CD8-positive, alpha-beta memory T cell (primary cell): ENCODE data around the gene IL21R. TPM values are rescaled to one million over a fixed set of nuclear protein-coding genes. Genes with fewer than 3 reads are reported as not detected.

ENCODE experiments used
- CTCF ChIA-PET: fragments of 350-600 bp; sonication (Branson Sonifier 250); formaldehyde crosslinking; loops from one replicate; lab custom pipeline; 2021; ENCODE audit warnings: antibody characterized with exemption; lab: Charles Lee
- POLR2A ChIA-PET: fragments of 350-600 bp; sonication (Branson Sonifier 250); formaldehyde crosslinking; loops from one replicate; lab custom pipeline; 2021; ENCODE audit warnings: antibody characterized with exemption; lab: Charles Lee
- DNase-seq, 5 donors: peaks; one replicate each; pipeline versions ENCODE4 v3.0.0 to v3.0.0-alpha.2; 2020 to 2022; ENCODE audit warnings: mixed read lengths in 1 of 5
- H3K27ac ChIP-seq: one replicate; pipeline ENCODE4 v1.7.0; 2013; ENCODE audit warnings: low read depth, mild to moderate bottlenecking, low read length, moderate library complexity
- H3K27me3 ChIP-seq: 2 replicates; pipeline ENCODE4 v1.7.0; 2013; ENCODE audit warnings: low read length, mild to moderate bottlenecking; ENCODE audit not compliant: insufficient read depth, poor library complexity, severe bottlenecking
- H3K36me3 ChIP-seq: 2 replicates; pipeline ENCODE4 v1.7.0; 2013; ENCODE audit warnings: mild to moderate bottlenecking, low read length, moderate library complexity; ENCODE audit not compliant: insufficient read depth
- H3K4me1 ChIP-seq: 2 replicates; pipeline ENCODE4 v1.7.0; 2013; ENCODE audit warnings: mild to moderate bottlenecking, low read length, moderate library complexity; ENCODE audit not compliant: insufficient read depth
- H3K4me3 ChIP-seq: 2 replicates; pipeline ENCODE4 v1.7.0; 2013; ENCODE audit warnings: mild to moderate bottlenecking, low read length
- H3K9me3 ChIP-seq: 2 replicates; pipeline ENCODE4 v1.7.0; 2013; ENCODE audit warnings: mild to moderate bottlenecking, low read length
- H3K27ac Mint-ChIP-seq, 8 donors: one replicate each; pipeline ENCODE4 v1.8.0; 2020 to 2021; ENCODE audit warnings: mixed read lengths in 8 of 8, mild to moderate bottlenecking in 6 of 8, inconsistent platforms in 3 of 8, moderate library complexity in 3 of 8
- H3K27me3 Mint-ChIP-seq, 2 donors: one replicate each; pipeline ENCODE4 v1.8.0; 2020 to 2021; ENCODE audit warnings: mixed read lengths in 2 of 2, mild to moderate bottlenecking in 1 of 2, moderate library complexity in 1 of 2
- H3K36me3 Mint-ChIP-seq, 3 donors: one replicate each; pipeline ENCODE4 v1.8.0; 2020 to 2021; ENCODE audit warnings: mixed read lengths in 3 of 3, inconsistent platforms in 1 of 3, mild to moderate bottlenecking in 1 of 3
- H3K4me1 Mint-ChIP-seq, 3 donors: one replicate each; pipeline ENCODE4 v1.8.0; 2020 to 2021; ENCODE audit warnings: mixed read lengths in 3 of 3, inconsistent platforms in 1 of 3, mild to moderate bottlenecking in 1 of 3
- H3K4me3 Mint-ChIP-seq, 7 donors: one replicate each; pipeline ENCODE4 v1.8.0; 2020 to 2021; ENCODE audit warnings: mixed read lengths in 7 of 7, mild to moderate bottlenecking in 6 of 7, moderate library complexity in 4 of 7, inconsistent platforms in 2 of 7
- H3K9me3 Mint-ChIP-seq, 5 donors: one replicate each; pipeline ENCODE4 v1.8.0; 2020 to 2022; ENCODE audit warnings: mixed read lengths in 5 of 5, mild to moderate bottlenecking in 3 of 5, moderate library complexity in 2 of 5, inconsistent platforms in 1 of 5
- polyA plus RNA-seq: library from polyadenylated mRNA; unstranded; fragments of 300-500 nt; fragmentation: Illumina TruSeq; gene quantifications from one replicate; pipeline ENCODE4 v1.2.3, GENCODE V29; 2021
- total RNA-seq, 2 experiments: library from RNA; stranded (reverse); gene quantifications; one replicate each; pipeline ENCODE4 v1.2.3, GENCODE V29; 2021

Gene IL21R
- total and polyA plus RNA-seq, 3 experiments from 2014 or later, result 53.7 to 84.5 (median 80.5) TPM

GRCh38 chr16:27403601-27403992, 1.6 kb downstream of the IL21R start:
- Mint-ChIP-seq H3K27ac (peak overlapping the region; percentile 92 to 100 (median 100)), H3K4me3 (peak overlapping the region; percentile 94 to 100 (median 99)), H3K36me3 (peaks cover 0 to 41% (median 8%) of the 10 kb centered on the region in 3 donors), H3K27me3 (peaks cover 0 to 13% of the 10 kb centered on the region in 2 donors), H3K9me3 (no peaks in the 10 kb centered on the region), H3K4me1 (peaks cover 79 to 92% (median 83%) of the 10 kb centered on the region in 3 donors)
- ChIA-PET CTCF (interaction anchor here (1.1 to 5.1 kb wide), 8 partner anchors 25 to 224 kb away, joined by 3 to 23 read pairs (median 6); no protein-coding TSS in a partner anchor), POLR2A (interaction anchor here (0.5 to 4.8 kb wide), 5 partner anchors 23 to 197 kb away, joined by 3 to 33 read pairs (median 5); no protein-coding TSS in a partner anchor)
- no peaks in the 10 kb centered on the region for H3K9me3 ChIP-seq
- peaks cover 65% of the 10 kb centered on the region for H3K4me1 ChIP-seq
- no peak for DNase-seq
- H3K27me3 ChIP-seq, result no peaks in the 10 kb centered on the region
- H3K36me3 ChIP-seq, result no peaks in the 10 kb centered on the region
- peak overlapping the region; percentile 98 for H3K4me3 ChIP-seq
- peak overlapping the region; percentile 92 for H3K27ac ChIP-seq

GRCh38 chr16:27404163-27404823, 2.3 kb downstream of the IL21R start:
- ChIA-PET POLR2A (interaction anchor here (1.3 to 4.8 kb wide), 4 partner anchors 22 to 44 kb away, joined by 3 to 33 read pairs (median 8); no protein-coding TSS in a partner anchor), CTCF (interaction anchor here (0.7 to 5.1 kb wide), 14 partner anchors 13 to 224 kb away, joined by 3 to 23 read pairs (median 3); no protein-coding TSS in a partner anchor)
- H3K4me3 ChIP-seq, result peak overlapping the region; percentile 98
- peak in 2 of 5 donors; percentile 17 for DNase-seq
- H3K36me3 ChIP-seq, result no peaks in the 10 kb centered on the region
- H3K9me3 ChIP-seq, result no peaks in the 10 kb centered on the region
- peak overlapping the region; percentile 92 to 100 (median 100) for H3K27ac Mint-ChIP-seq
- H3K27ac ChIP-seq, result peak overlapping the region; percentile 92
- H3K4me3 Mint-ChIP-seq, result peak overlapping the region; percentile 94 to 100 (median 99)
- peaks cover 80 to 91% (median 89%) of the 10 kb centered on the region in 3 donors for H3K4me1 Mint-ChIP-seq
- no peaks in the 10 kb centered on the region for H3K9me3 Mint-ChIP-seq
- peaks cover 69% of the 10 kb centered on the region for H3K4me1 ChIP-seq
- peaks cover 0 to 45% (median 8%) of the 10 kb centered on the region in 3 donors for H3K36me3 Mint-ChIP-seq
- H3K27me3 Mint-ChIP-seq, result peaks cover 0 to 13% of the 10 kb centered on the region in 2 donors
- H3K27me3 ChIP-seq, result no peaks in the 10 kb centered on the region

- Histone ChIP-seq H3K27me3 (no peaks in the 10 kb centered on the region), H3K4me1 (peaks cover 67% of the 10 kb centered on the region), H3K4me3 (peak overlapping the region; percentile 37), H3K9me3 (no peaks in the 10 kb centered on the region), H3K36me3 (no peaks in the 10 kb centered on the region), H3K27ac (no peak overlapping the region)
- POLR2A ChIA-PET, result interaction anchor here (0.9 to 4.8 kb wide), 6 partner anchors 16 to 171 kb away, joined by 3 to 33 read pairs (median 6); no protein-coding TSS in a partner anchor
- Mint-ChIP-seq H3K36me3 (peaks cover 5 to 56% (median 12%) of the 10 kb centered on the region in 3 donors), H3K4me3 (peak overlapping the region; percentile 94 to 100 (median 99)), H3K27me3 (peaks cover 0 to 13% of the 10 kb centered on the region in 2 donors), H3K27ac (peak overlapping the region; percentile 91 to 100 (median 100)), H3K4me1 (peaks cover 83 to 94% (median 91%) of the 10 kb centered on the region in 3 donors), H3K9me3 (no peaks in the 10 kb centered on the region)
- CTCF ChIA-PET, result interaction anchor here (1.0 to 5.1 kb wide), 10 partner anchors 11 to 226 kb away, joined by 3 to 23 read pairs (median 4); no protein-coding TSS in a partner anchor
- peak in 4 of 5 donors; percentile 24 to 63 (median 31) for DNase-seq
Measured at GRCh38 chr16:27405546-27406451, 3.8 kb downstream of the IL21R start.

- Histone ChIP-seq H3K36me3 (no peaks in the 10 kb centered on the region), H3K4me1 (peaks cover 61% of the 10 kb centered on the region), H3K27me3 (no peaks in the 10 kb centered on the region), H3K4me3 (peak overlapping the region; percentile 37), H3K9me3 (no peaks in the 10 kb centered on the region), H3K27ac (peak overlapping the region; percentile 19)
- ChIA-PET POLR2A (interaction anchor here (1.5 to 4.8 kb wide), 3 partner anchors 15 to 42 kb away, joined by 3 to 33 read pairs (median 12); no protein-coding TSS in a partner anchor), CTCF (interaction anchor here (0.6 to 5.1 kb wide), 11 partner anchors 27 to 227 kb away, joined by 3 to 23 read pairs (median 4); no protein-coding TSS in a partner anchor)
- H3K4me1 Mint-ChIP-seq, result peaks cover 81 to 93% (median 91%) of the 10 kb centered on the region in 3 donors
- DNase-seq, result peak in 2 of 5 donors; percentile 28 to 35
- peak overlapping the region; percentile 91 to 100 (median 98) for H3K27ac Mint-ChIP-seq
- no peaks in the 10 kb centered on the region for H3K9me3 Mint-ChIP-seq
- H3K4me3 Mint-ChIP-seq, result peak overlapping the region; percentile 94 to 100 (median 99)
- peaks cover 7 to 61% (median 14%) of the 10 kb centered on the region in 3 donors for H3K36me3 Mint-ChIP-seq
- peaks cover 0 to 13% of the 10 kb centered on the region in 2 donors for H3K27me3 Mint-ChIP-seq
Measured at GRCh38 chr16:27406511-27407128, 4.6 kb downstream of the IL21R start.

- peak overlapping the region; percentile 19 for H3K27ac ChIP-seq
- peaks cover 4% of the 10 kb centered on the region for H3K36me3 ChIP-seq
- H3K27me3 ChIP-seq, result no peaks in the 10 kb centered on the region
- POLR2A ChIA-PET, result interaction anchor here (4.5 to 4.8 kb wide), 2 partner anchors 40 to 41 kb away, joined by 12 to 33 read pairs; no protein-coding TSS in a partner anchor
- Mint-ChIP-seq H3K27me3 (peaks cover 0 to 12% of the 10 kb centered on the region in 2 donors), H3K9me3 (peaks cover 0 to 2% (median 0%) of the 10 kb centered on the region in 5 donors), H3K27ac (peak overlapping the region; percentile 91 to 100 (median 98)), H3K4me1 (peaks cover 82 to 93% (median 91%) of the 10 kb centered on the region in 3 donors), H3K36me3 (peaks cover 12 to 65% (median 18%) of the 10 kb centered on the region in 3 donors), H3K4me3 (peak overlapping the region; percentile 94 to 100 (median 99))
- peaks cover 63% of the 10 kb centered on the region for H3K4me1 ChIP-seq
- H3K4me3 ChIP-seq, result peak overlapping the region; percentile 37
- CTCF ChIA-PET, result interaction anchor here (0.6 to 5.1 kb wide), 11 partner anchors 28 to 181 kb away, joined by 3 to 23 read pairs (median 4); no protein-coding TSS in a partner anchor
- H3K9me3 ChIP-seq, result no peaks in the 10 kb centered on the region
- peak in 2 of 5 donors; percentile 43 to 55 for DNase-seq
Measured at GRCh38 chr16:27407133-27407532, 5.2 kb downstream of the IL21R start.

- Histone ChIP-seq H3K36me3 (peaks cover 4% of the 10 kb centered on the region), H3K27me3 (no peaks in the 10 kb centered on the region), H3K27ac (peak overlapping the region; percentile 2), H3K4me3 (peak overlapping the region; percentile 6), H3K4me1 (peaks cover 70% of the 10 kb centered on the region), H3K9me3 (no peaks in the 10 kb centered on the region)
- DNase-seq, result peak in 3 of 5 donors; percentile 27 to 64 (median 35)
- Mint-ChIP-seq H3K27me3 (peaks cover 0 to 7% of the 10 kb centered on the region in 2 donors), H3K27ac (peak overlapping the region; percentile 91 to 100 (median 98)), H3K4me3 (peak overlapping the region; percentile 71 to 100 (median 99)), H3K4me1 (peaks cover 84 to 95% (median 93%) of the 10 kb centered on the region in 3 donors), H3K36me3 (peaks cover 15 to 62% (median 17%) of the 10 kb centered on the region in 3 donors), H3K9me3 (peaks cover 0 to 11% (median 0%) of the 10 kb centered on the region in 5 donors)
- POLR2A ChIA-PET, result interaction anchor here (0.9 to 4.8 kb wide), 2 partner anchors 40 to 80 kb away, joined by 6 to 33 read pairs; no protein-coding TSS in a partner anchor
- CTCF ChIA-PET, result interaction anchor here (0.9 to 5.1 kb wide), 6 partner anchors 33 to 173 kb away, joined by 3 to 23 read pairs (median 4); no protein-coding TSS in a partner anchor
Measured at GRCh38 chr16:27408012-27408601, 6.1 kb downstream of the IL21R start.
